Activated naive CD4-positive, alpha-beta T cell treated with anti-CD3 and anti-CD28 coated beads, Interleukin-2, amount 50 U/mL, for 72 hours (primary cell): ENCODE data around the gene GPR156. TPM values are rescaled to one million over a fixed set of nuclear protein-coding genes. Genes with fewer than 3 reads are reported as not detected.

Source experiments
- ATAC-seq, 2 donors: fragments of 150-1000 bp; cut with Tn5 transposase; 2 replicates each; pipeline ENCODE4 v1.10.0; 2021; ENCODE audit warnings: mild to moderate bottlenecking in 2 of 2, moderate library complexity in 2 of 2
- DNase-seq, 2 donors: peaks; one replicate each; pipeline ENCODE4 v3.0.0; 2021 to 2022; ENCODE audit warnings: low spot score in 2 of 2
- H3K27ac Mint-ChIP-seq, 2 donors: one replicate each; pipeline ENCODE4 v1.8.0; 2022; ENCODE audit warnings: mild to moderate bottlenecking in 2 of 2, mixed read lengths in 2 of 2
- H3K36me3 Mint-ChIP-seq, 2 donors: one replicate each; pipeline ENCODE4 v1.8.0; 2022; ENCODE audit warnings: mixed read lengths in 2 of 2
- H3K9me3 Mint-ChIP-seq, 2 donors: one replicate each; pipeline ENCODE4 v1.8.0; 2022; ENCODE audit warnings: mixed read lengths in 2 of 2
- total RNA-seq, 2 donors: library from RNA; stranded (reverse); gene quantifications; one replicate each; pipeline ENCODE4 v1.2.3, GENCODE V29; 2022

Gene GPR156
- total RNA-seq, 2 donors from 2014 or later = not detected

GRCh38 chr3:120285508-120285841 is 453 bp upstream of the GPR156 start:
- ATAC-seq = no peak
- peaks cover 0 to 5% of the 10 kb centered on the region in 2 donors for H3K9me3 Mint-ChIP-seq
- no peak overlapping the region for H3K27ac Mint-ChIP-seq
- DNase-seq = no peak
- peaks cover 0 to 7% of the 10 kb centered on the region in 2 donors for H3K36me3 Mint-ChIP-seq

- DNase-seq (no peak), ATAC-seq (no peak)
- no peaks in the 10 kb centered on the region for H3K36me3 Mint-ChIP-seq
- H3K27ac Mint-ChIP-seq = no peak overlapping the region
- no peaks in the 10 kb centered on the region for H3K9me3 Mint-ChIP-seq
Measured at GRCh38 chr3:120281261-120281660, 3.8 kb downstream of the GPR156 start.

- H3K27ac Mint-ChIP-seq = no peak overlapping the region
- no peaks in the 10 kb centered on the region for H3K9me3 Mint-ChIP-seq
- DNase-seq (no peak), ATAC-seq (no peak)
- no peaks in the 10 kb centered on the region for H3K36me3 Mint-ChIP-seq
Measured at GRCh38 chr3:120280566-120280965, 4.5 kb downstream of the GPR156 start.

GRCh38 chr3:120280026-120280425 is 5.0 kb downstream of the GPR156 start:
- no peaks in the 10 kb centered on the region for H3K9me3 Mint-ChIP-seq
- no peak for ATAC-seq

GRCh38 chr3:120276767-120277166 is 8.3 kb downstream of the GPR156 start:
- H3K27ac Mint-ChIP-seq = no peak overlapping the region
- H3K36me3 Mint-ChIP-seq = no peaks in the 10 kb centered on the region
- DNase-seq (no peak), ATAC-seq (no peak)
- H3K9me3 Mint-ChIP-seq = no peaks in the 10 kb centered on the region

More at GRCh38 chr3:120280026-120280425, 5.0 kb downstream of the GPR156 start:
- no peak for DNase-seq
- Mint-ChIP-seq H3K36me3 (no peaks in the 10 kb centered on the region), H3K27ac (no peak overlapping the region)

GRCh38 chr3:120275618-120276017 is 9.4 kb downstream of the GPR156 start:
- no peaks in the 10 kb centered on the region for H3K9me3 Mint-ChIP-seq
- no peak overlapping the region for H3K27ac Mint-ChIP-seq
- H3K36me3 Mint-ChIP-seq = no peaks in the 10 kb centered on the region
- ATAC-seq (no peak), DNase-seq (no peak)

GRCh38 chr3:120274739-120275167 is 10.3 kb downstream of the GPR156 start:
- H3K36me3 Mint-ChIP-seq = no peaks in the 10 kb centered on the region
- no peak overlapping the region for H3K27ac Mint-ChIP-seq
- ATAC-seq (no peak), DNase-seq (no peak)
- no peaks in the 10 kb centered on the region for H3K9me3 Mint-ChIP-seq

GRCh38 chr3:120272286-120272685 is 12.7 kb downstream of the GPR156 start:
- Mint-ChIP-seq H3K27ac (no peak overlapping the region), H3K36me3 (no peaks in the 10 kb centered on the region), H3K9me3 (no peaks in the 10 kb centered on the region)
- ATAC-seq = no peak
- no peak for DNase-seq

GRCh38 chr3:120265989-120266388 is 19.0 kb downstream of the GPR156 start:
- no peak overlapping the region for H3K27ac Mint-ChIP-seq
- ATAC-seq (no peak), DNase-seq (no peak)
- H3K9me3 Mint-ChIP-seq = no peaks in the 10 kb centered on the region
- no peaks in the 10 kb centered on the region for H3K36me3 Mint-ChIP-seq

- Mint-ChIP-seq H3K36me3 (no peaks in the 10 kb centered on the region), H3K27ac (no peak overlapping the region), H3K9me3 (no peaks in the 10 kb centered on the region)
- ATAC-seq = no peak
- no peak for DNase-seq
Measured at GRCh38 chr3:120264963-120265362, 20.1 kb downstream of the GPR156 start.

GRCh38 chr3:120263792-120264191 is 21.2 kb downstream of the GPR156 start:
- Mint-ChIP-seq H3K27ac (no peak overlapping the region), H3K36me3 (no peaks in the 10 kb centered on the region), H3K9me3 (no peaks in the 10 kb centered on the region)
- DNase-seq (no peak), ATAC-seq (no peak)

- Mint-ChIP-seq H3K9me3 (peaks cover 11% of the 10 kb centered on the region in 2 donors), H3K27ac (no peak overlapping the region)
- ATAC-seq = no peak
Measured at GRCh38 chr3:120258009-120258408, 27.0 kb downstream of the GPR156 start.

GRCh38 chr3:120245386-120245785 is 39.6 kb downstream of the GPR156 start:
- H3K27ac Mint-ChIP-seq = no peak overlapping the region
- no peak for ATAC-seq

More at GRCh38 chr3:120258009-120258408, 27.0 kb downstream of the GPR156 start:
- no peak for DNase-seq
- H3K36me3 Mint-ChIP-seq = peaks cover 0 to 13% of the 10 kb centered on the region in 2 donors

GRCh38 chr3:120244834-120245225 is 40.2 kb downstream of the GPR156 start:
- ATAC-seq = no peak

More at GRCh38 chr3:120245386-120245785, 39.6 kb downstream of the GPR156 start:
- Mint-ChIP-seq H3K9me3 (no peaks in the 10 kb centered on the region), H3K36me3 (no peaks in the 10 kb centered on the region)
- DNase-seq = no peak

GRCh38 chr3:120239644-120240043 is 45.4 kb downstream of the GPR156 start:
- Mint-ChIP-seq H3K9me3 (no peaks in the 10 kb centered on the region), H3K36me3 (no peaks in the 10 kb centered on the region), H3K27ac (no peak overlapping the region)
- ATAC-seq = no peak
- no peak for DNase-seq

More at GRCh38 chr3:120244834-120245225, 40.2 kb downstream of the GPR156 start:
- no peak overlapping the region for H3K27ac Mint-ChIP-seq
- DNase-seq = no peak
- H3K36me3 Mint-ChIP-seq = no peaks in the 10 kb centered on the region
- H3K9me3 Mint-ChIP-seq = no peaks in the 10 kb centered on the region

GRCh38 chr3:120227710-120228347 is 57.2 kb downstream of the GPR156 start:
- ATAC-seq (peak; percentile 14 to 92), DNase-seq (no peak)
- Mint-ChIP-seq H3K9me3 (no peaks in the 10 kb centered on the region), H3K36me3 (no peaks in the 10 kb centered on the region), H3K27ac (no peak overlapping the region)

GRCh38 chr3:120224237-120224636 is 60.8 kb downstream of the GPR156 start:
- ATAC-seq (no peak), DNase-seq (no peak)
- Mint-ChIP-seq H3K9me3 (no peaks in the 10 kb centered on the region), H3K36me3 (no peaks in the 10 kb centered on the region), H3K27ac (no peak overlapping the region)

- DNase-seq = no peak
- H3K36me3 Mint-ChIP-seq = no peaks in the 10 kb centered on the region
- H3K9me3 Mint-ChIP-seq = no peaks in the 10 kb centered on the region
- no peak overlapping the region for H3K27ac Mint-ChIP-seq
- ATAC-seq = no peak
Measured at GRCh38 chr3:120218981-120219380, 66.0 kb downstream of the GPR156 start.
